MM.1S (cell line): ENCODE results near the gene BTBD9.

Source experiments
- EZH2 ChIP-seq: fragments of 300-600 bp; sonication (generic); optimal IDR thresholded peaks from 2 replicates; pipeline ENCODE3; 2017; ENCODE audit warnings: low read depth, mild to moderate bottlenecking, antibody characterized with exemption, low read length, mixed read lengths
- TF ChIP-seq, protein P1 (sequence below): fragments of 300-600 bp; sonication (generic); IDR thresholded peaks from 2 replicates; pipeline ENCODE4 v1.5.1; 2016; ENCODE audit warnings: antibody characterized with exemption, low read length, mixed read lengths

DNA sequence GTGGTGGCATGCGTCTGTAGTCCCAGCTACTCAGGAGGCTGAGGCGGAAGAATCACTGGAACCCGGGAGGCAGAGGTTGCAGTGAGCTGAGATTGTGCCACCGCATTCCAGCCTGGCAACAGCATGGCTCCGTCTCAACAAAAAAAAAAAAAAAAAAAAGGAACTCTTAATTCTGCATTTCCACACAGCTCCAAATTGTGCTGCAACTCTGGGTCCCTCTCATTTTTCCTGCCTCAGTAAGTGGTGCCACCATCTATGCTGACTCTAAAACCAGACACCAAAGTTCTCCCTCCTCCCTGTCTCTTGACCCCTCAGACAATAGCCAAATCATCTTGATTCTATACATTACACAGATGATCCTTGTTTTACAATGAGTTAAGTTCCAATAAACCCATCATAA, 133.9 kb downstream of the BTBD9 start:
- TF ChIP-seq EZH2, result no peak
- TF ChIP-seq, protein P1, sequence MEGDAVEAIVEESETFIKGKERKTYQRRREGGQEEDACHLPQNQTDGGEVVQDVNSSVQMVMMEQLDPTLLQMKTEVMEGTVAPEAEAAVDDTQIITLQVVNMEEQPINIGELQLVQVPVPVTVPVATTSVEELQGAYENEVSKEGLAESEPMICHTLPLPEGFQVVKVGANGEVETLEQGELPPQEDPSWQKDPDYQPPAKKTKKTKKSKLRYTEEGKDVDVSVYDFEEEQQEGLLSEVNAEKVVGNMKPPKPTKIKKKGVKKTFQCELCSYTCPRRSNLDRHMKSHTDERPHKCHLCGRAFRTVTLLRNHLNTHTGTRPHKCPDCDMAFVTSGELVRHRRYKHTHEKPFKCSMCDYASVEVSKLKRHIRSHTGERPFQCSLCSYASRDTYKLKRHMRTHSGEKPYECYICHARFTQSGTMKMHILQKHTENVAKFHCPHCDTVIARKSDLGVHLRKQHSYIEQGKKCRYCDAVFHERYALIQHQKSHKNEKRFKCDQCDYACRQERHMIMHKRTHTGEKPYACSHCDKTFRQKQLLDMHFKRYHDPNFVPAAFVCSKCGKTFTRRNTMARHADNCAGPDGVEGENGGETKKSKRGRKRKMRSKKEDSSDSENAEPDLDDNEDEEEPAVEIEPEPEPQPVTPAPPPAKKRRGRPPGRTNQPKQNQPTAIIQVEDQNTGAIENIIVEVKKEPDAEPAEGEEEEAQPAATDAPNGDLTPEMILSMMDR, result no peak
